HUES64 (cell line): ENCODE data around the gene TSC22D4.
A peak's percentile ranks its signal among the peaks of the same experiment; 100 is the strongest.

Experiments
- H3K27ac ChIP-seq: 2 replicates; pipeline ENCODE4 v1.7.0; 2013; ENCODE audit warnings: low read depth, low read length, inconsistent platforms
- H3K27me3 ChIP-seq: 2 replicates; pipeline ENCODE4 v1.6.1; 2013; ENCODE audit warnings: mild to moderate bottlenecking, low read length; ENCODE audit not compliant: insufficient read depth
- H3K36me3 ChIP-seq: 2 replicates; pipeline ENCODE4 v1.6.1; 2013; ENCODE audit warnings: mild to moderate bottlenecking, low read length; ENCODE audit not compliant: insufficient read depth
- H3K4me1 ChIP-seq: 2 replicates; pipeline ENCODE4 v1.6.1; 2013; ENCODE audit warnings: mild to moderate bottlenecking, low read length, moderate library complexity; ENCODE audit not compliant: insufficient read depth
- H3K4me3 ChIP-seq: 2 replicates; pipeline ENCODE4 v1.5.1; 2013; ENCODE audit warnings: mild to moderate bottlenecking, low read length, moderate library complexity
- H3K9ac ChIP-seq: 2 replicates; pipeline ENCODE4 v1.6.1; 2013; ENCODE audit warnings: mild to moderate bottlenecking, low read depth, low read length
- H3K9me3 ChIP-seq: 2 replicates; pipeline ENCODE4 v1.6.1; 2013; ENCODE audit warnings: low read depth, low read length; ENCODE audit not compliant: insufficient read depth
- WGBS: fragments of 150-250, 120-280 bp; methylation state at CpG from one replicate; pipeline ENCODE4 v1.1.7; 2013; ENCODE audit warnings: missing lambda C conversion rate; 5-methylcytosine and 5-hydroxymethylcytosine counted together

Gene TSC22D4

GRCh38 chr7:100438172-100438571, 40.8 kb downstream of the TSC22D4 start:
- Histone ChIP-seq H3K4me1 (no peaks in the 10 kb centered on the region; the same call in 1 of the 2 replicates), H3K9ac (no peak overlapping the region), H3K4me3 (no peak overlapping the region), H3K27ac (no peak overlapping the region), H3K9me3 (no peaks in the 10 kb centered on the region), H3K27me3 (no peaks in the 10 kb centered on the region), H3K36me3 (peaks cover 21% of the 10 kb centered on the region)
- WGBS: 62% methylated on average over 1 of the region's 2 CpGs

GRCh38 chr7:100437150-100438100, 41.6 kb downstream of the TSC22D4 start:
- 95% methylated on average over 28 of the region's 28 CpGs for WGBS
- Histone ChIP-seq H3K27ac (no peak overlapping the region), H3K4me1 (no peaks in the 10 kb centered on the region; the same call in 1 of the 2 replicates), H3K27me3 (no peaks in the 10 kb centered on the region), H3K36me3 (peaks cover 29% of the 10 kb centered on the region), H3K4me3 (no peak overlapping the region; the same call in 1 of the 2 replicates), H3K9me3 (no peaks in the 10 kb centered on the region), H3K9ac (no peak overlapping the region)

DNA sequence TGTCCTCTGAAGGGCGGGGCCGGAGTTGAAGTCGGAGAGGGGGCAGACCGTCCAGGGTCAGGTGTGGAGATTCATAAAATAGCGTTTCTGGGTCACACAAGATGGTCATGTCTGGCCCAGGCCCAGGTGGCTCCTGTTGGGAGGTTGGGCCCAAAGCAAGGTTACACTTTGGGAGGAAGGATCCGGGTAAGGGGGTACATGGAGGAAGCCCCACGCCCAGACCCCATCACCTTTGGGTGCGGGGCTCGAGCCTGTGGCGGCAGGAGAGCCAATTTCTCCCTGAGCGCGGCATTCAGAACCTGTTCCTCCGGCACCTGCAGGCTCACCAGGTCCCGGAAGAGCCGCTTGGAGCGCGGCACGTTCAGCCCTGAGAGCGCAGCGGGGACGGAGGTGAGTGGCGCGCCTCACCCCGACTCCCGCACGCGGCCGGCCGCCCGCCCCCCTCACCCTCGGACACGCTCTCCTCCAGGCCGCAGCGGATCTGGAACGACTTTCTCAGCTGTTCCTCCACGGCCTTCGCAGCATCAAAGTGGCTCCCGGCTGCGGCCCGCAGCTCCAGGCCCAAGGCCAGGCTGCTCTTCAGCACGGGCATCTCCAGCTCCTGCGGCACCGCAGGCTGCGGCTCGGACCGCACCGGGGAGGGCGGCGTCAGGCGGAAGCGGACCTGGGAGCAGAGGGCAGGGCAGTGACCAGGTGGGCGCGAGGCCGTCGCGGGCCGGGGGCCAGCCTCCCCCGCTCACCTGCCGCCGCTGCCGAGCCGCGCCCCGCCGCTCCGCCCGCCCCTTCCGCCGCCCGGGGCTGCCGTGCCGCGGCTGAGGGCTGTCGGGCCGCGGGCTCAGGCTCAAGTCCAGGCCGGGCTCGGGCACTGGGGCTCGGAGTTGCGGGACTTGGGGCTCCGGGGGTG, 43.4 kb downstream of the TSC22D4 start:
- H3K4me1 ChIP-seq: peaks cover 6% of the 10 kb centered on the region; the same call in 1 of the 2 replicates
- H3K4me3 ChIP-seq: peak overlapping the region; percentile 82
- H3K9ac ChIP-seq: peak overlapping the region; percentile 85
- H3K27ac ChIP-seq: peak overlapping the region; percentile 90
- 2% methylated on average over 81 of the region's 81 CpGs for WGBS
- H3K9me3 ChIP-seq: no peaks in the 10 kb centered on the region
- H3K27me3 ChIP-seq: no peaks in the 10 kb centered on the region
- peaks cover 43% of the 10 kb centered on the region for H3K36me3 ChIP-seq

- Histone ChIP-seq H3K4me1 (peaks cover 9% of the 10 kb centered on the region; the same call in 1 of the 2 replicates), H3K9me3 (no peaks in the 10 kb centered on the region), H3K36me3 (peaks cover 43% of the 10 kb centered on the region), H3K4me3 (peak overlapping the region; percentile 82), H3K27me3 (no peaks in the 10 kb centered on the region), H3K9ac (peak overlapping the region; percentile 85; the same call in 1 of the 2 replicates), H3K27ac (peak overlapping the region; percentile 90)
- WGBS: 90% methylated on average over 22 of the region's 22 CpGs
Measured at GRCh38 chr7:100434297-100435144, 44.5 kb downstream of the TSC22D4 start.

GRCh38 chr7:100433592-100434296, 45.3 kb downstream of the TSC22D4 start:
- 90% methylated on average over 7 of the region's 10 CpGs for WGBS
- no peaks in the 10 kb centered on the region for H3K9me3 ChIP-seq
- H3K27me3 ChIP-seq: no peaks in the 10 kb centered on the region
- H3K4me3 ChIP-seq: no peak overlapping the region; the same call in 1 of the 2 replicates
- H3K27ac ChIP-seq: no peak overlapping the region
- H3K36me3 ChIP-seq: peaks cover 43% of the 10 kb centered on the region
- H3K9ac ChIP-seq: no peak overlapping the region
- H3K4me1 ChIP-seq: peaks cover 9% of the 10 kb centered on the region; the same call in 1 of the 2 replicates

GRCh38 chr7:100433276-100433591, 45.8 kb downstream of the TSC22D4 start:
- H3K4me3 ChIP-seq: no peak overlapping the region
- no peak overlapping the region; the same call in 1 of the 2 replicates for H3K27ac ChIP-seq
- 93% methylated on average over 3 of the region's 4 CpGs for WGBS
- H3K27me3 ChIP-seq: no peaks in the 10 kb centered on the region
- peaks cover 9% of the 10 kb centered on the region; the same call in 1 of the 2 replicates for H3K4me1 ChIP-seq
- H3K36me3 ChIP-seq: peaks cover 43% of the 10 kb centered on the region
- H3K9ac ChIP-seq: no peak overlapping the region
- H3K9me3 ChIP-seq: no peaks in the 10 kb centered on the region

GRCh38 chr7:100432621-100433275, 46.3 kb downstream of the TSC22D4 start:
- Histone ChIP-seq H3K27me3 (peaks cover 3% of the 10 kb centered on the region; the same call in 1 of the 2 replicates), H3K4me1 (peaks cover 9% of the 10 kb centered on the region; the same call in 1 of the 2 replicates), H3K4me3 (no peak overlapping the region), H3K36me3 (peaks cover 43% of the 10 kb centered on the region), H3K27ac (no peak overlapping the region; the same call in 1 of the 2 replicates), H3K9me3 (0 out of 2 replicates have a peak, but pooled peaks cover 3% of the 10 kb centered on the region), H3K9ac (no peak overlapping the region; the same call in 1 of the 2 replicates)
- 94% methylated on average over 21 of the region's 21 CpGs for WGBS

DNA sequence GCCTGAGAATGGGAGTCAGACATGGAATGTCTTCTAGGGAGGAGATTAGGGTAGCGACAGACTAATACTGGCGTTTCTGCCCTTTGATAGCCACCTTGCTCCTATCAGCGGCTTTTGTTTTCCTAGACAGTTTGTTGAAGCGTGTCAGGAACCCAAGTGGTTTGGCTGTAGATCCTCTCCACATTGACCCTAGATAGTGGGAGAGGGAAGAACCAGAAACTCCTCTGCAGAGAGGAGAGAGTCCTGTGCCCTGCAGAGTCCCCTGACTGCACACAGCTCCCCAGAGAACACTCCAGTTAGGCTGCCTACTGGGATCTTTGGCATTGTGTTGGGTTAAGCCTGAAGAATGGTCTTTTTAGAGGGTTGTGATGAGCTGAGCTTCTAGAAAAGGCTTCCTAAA, 47.0 kb downstream of the TSC22D4 start:
- Histone ChIP-seq H3K9ac (peak overlapping the region; percentile 30; the same call in 1 of the 2 replicates), H3K9me3 (0 out of 2 replicates have a peak, but pooled peaks cover 4% of the 10 kb centered on the region), H3K4me3 (no peak overlapping the region; the same call in 1 of the 2 replicates), H3K27me3 (peaks cover 6% of the 10 kb centered on the region; the same call in 1 of the 2 replicates), H3K27ac (peak overlapping the region; percentile 40; the same call in 1 of the 2 replicates), H3K36me3 (peaks cover 43% of the 10 kb centered on the region), H3K4me1 (peaks cover 9% of the 10 kb centered on the region; the same call in 1 of the 2 replicates)
- 91% methylated on average over 4 of the region's 4 CpGs for WGBS

- peaks cover 9% of the 10 kb centered on the region for H3K27me3 ChIP-seq
- H3K27ac ChIP-seq: peak overlapping the region; percentile 29; the same call in 1 of the 2 replicates
- no peak overlapping the region for H3K9ac ChIP-seq
- peak overlapping the region; percentile 96; the same call in 1 of the 2 replicates for H3K4me3 ChIP-seq
- H3K4me1 ChIP-seq: peaks cover 9% of the 10 kb centered on the region; the same call in 1 of the 2 replicates
- 95% methylated on average over 23 of the region's 23 CpGs for WGBS
- 0 out of 2 replicates have a peak, but pooled peaks cover 4% of the 10 kb centered on the region for H3K9me3 ChIP-seq
- H3K36me3 ChIP-seq: peaks cover 43% of the 10 kb centered on the region
Measured at GRCh38 chr7:100431286-100431735, 47.7 kb downstream of the TSC22D4 start.
